HG03025 (cell line): Measurements from ENCODE around the gene LNPK.
"Not testable (repeated sequence)": the region's sequence is repeated elsewhere in the genome, so short reads cannot be mapped to it uniquely, and the experiment has no call there.

Experiments used
- ATAC-seq: cut with Tn5 transposase; IDR thresholded peaks from one replicate; pipeline ENCODE4 v1.9.1; 2021; ENCODE audit warnings: mild to moderate bottlenecking, moderate library complexity; ENCODE audit not compliant: unreplicated experiment, low FRiP score

The LNPK gene, protein sequence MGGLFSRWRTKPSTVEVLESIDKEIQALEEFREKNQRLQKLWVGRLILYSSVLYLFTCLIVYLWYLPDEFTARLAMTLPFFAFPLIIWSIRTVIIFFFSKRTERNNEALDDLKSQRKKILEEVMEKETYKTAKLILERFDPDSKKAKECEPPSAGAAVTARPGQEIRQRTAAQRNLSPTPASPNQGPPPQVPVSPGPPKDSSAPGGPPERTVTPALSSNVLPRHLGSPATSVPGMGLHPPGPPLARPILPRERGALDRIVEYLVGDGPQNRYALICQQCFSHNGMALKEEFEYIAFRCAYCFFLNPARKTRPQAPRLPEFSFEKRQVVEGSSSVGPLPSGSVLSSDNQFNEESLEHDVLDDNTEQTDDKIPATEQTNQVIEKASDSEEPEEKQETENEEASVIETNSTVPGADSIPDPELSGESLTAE

DNA sequence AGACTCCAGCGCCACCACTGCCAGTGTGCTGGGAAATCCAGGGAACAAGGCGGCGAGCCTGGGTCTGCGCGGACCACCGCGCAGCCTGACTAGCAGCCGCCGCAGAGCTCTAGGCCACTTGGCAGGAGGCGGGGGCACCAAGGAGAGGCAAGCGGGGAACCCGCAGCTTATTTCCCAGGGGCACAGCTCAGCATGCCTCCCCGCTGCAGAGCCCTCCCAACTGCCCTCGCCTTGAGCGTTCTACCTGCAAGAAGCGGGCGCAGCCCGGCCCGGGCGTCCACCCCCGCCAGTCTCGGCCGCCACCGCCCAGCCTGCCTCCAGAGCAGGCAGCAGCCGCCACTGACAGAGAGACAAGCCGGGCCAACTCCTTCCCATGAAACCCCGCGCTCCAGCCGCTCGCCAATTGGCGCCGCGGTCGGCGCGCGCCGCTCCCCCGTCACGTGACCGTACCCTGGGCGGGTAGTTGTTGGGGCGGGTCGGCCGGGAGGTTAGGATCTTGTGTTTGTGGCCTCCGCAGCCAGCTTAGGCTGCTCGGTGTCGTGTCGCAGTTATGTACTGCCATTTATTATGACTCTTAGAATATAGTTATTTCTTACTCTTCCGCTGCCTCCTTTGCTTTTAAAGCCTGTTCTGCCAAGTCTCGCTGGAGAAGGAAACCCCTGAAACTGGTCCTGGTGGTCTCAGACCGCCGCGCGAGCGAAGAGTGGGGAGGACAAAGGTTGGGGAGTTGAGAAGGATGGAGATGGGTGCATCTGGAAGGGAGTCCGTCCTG, at the start of gene LNPK:
TSS of gene LNPK (minus strand) at position 352 of the 772 bp plus-strand sequence. CDS start 6,683 bp downstream, outside the sequence.
- peak; percentile 96 for ATAC-seq

DNA sequence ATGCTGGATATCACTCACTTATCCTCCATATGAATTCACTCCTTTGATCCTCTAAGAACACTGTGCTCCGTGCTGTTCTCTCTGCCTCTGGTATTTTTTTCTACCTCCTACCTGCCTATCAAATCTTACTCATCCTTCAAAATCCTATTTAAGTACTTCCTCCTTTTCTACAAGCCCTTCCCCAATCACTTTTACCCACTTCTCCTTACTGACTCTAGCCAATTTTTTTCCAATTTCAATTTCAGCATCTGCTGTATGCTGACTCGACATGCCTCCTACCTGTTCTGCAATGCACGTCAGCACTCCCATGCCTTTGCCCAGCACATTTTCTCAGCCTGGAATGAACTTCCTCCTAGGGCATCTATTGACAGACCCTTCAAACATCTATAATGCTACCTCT, 37.3 kb upstream of the LNPK start:
- ATAC-seq = no peak

DNA sequence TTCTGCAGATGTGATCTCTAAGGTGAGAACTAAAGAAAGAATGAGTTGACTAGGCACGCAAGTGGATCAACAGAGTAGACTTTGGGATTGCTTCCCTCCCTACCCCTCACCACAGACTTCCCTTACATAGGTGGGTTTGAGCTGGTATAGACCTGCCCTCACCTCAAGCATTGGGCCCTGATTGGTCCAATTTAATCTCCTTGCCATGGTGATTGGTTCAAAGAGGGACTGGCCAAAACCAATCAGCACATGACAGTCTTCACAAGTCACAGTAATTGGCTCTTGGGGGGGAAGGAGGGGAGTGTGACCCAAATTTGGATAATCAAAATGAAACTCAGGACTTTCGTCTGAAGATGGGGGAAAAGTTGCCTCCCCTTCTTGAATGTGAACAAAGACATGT, 36.6 kb upstream of the LNPK start:
- no peak for ATAC-seq

DNA sequence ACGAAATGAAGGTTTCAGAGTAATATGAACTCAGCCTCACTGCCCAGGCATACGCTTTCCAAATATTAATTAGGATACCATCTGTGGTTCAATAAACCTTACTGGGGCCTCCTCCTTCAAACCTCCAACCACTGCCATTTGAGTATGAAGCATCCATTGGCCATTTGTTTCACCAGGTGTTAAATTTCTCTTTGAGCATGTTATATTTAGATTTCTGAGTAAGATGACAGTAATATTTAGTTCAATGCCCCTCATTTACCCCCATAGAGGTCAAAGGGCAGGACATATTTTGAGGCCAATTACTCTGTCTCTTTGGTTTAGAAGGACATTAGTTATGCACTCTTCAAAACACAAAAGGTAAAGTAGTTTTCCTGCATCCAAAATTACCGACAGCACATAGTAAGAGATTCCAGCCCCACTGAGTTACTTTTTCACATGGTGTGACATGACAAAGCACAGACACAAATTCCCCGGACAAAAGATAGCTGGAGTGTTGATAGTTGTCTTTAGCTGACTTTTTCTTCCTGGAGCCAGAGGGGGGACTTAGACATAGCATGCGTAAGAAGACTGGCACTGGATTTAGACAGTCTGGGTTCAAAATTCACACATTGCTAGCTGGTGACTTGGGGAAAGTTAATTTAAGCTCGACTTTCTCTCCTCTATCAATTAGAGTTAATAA, 33.1 kb upstream of the LNPK start:
- ATAC-seq = no peak

DNA sequence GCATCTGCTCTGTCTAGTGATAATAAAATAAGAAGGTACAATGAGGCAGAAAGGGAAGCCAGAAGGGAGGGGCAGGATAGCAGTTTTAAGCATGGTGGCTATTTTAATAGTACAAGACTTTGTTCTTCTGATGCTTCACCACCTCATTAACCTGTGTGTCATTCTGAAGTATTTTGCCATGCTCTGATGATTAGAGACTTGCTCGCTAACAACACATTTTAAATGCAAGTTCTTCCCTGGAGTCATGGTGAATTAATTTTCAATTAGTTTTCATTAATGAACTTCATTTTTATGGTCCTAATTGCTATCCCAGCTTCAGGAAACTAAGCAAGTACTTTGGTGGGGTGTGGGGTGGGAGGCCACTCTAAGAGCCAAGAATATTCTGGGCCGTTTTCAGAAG, 25.7 kb upstream of the LNPK start:
- no peak for ATAC-seq

DNA sequence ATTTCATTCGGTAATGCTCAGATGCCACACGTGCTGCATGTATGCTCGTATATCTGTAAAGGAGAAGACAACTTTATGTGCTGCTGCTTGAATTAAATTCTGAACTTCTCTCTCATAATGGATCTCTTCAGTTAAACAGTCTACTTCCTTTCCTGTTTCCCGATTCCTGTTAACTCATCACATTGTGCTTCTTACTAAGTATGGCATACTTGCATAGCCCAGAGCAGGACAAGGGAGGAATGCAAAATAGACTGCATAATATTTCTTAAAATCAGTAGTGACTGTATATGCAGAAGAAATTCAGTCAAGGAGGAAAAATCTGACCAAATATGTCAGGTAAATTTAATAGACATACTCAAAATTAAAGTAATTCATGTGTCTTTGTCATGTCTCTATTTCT, 23.9 kb upstream of the LNPK start:
- no peak for ATAC-seq

DNA sequence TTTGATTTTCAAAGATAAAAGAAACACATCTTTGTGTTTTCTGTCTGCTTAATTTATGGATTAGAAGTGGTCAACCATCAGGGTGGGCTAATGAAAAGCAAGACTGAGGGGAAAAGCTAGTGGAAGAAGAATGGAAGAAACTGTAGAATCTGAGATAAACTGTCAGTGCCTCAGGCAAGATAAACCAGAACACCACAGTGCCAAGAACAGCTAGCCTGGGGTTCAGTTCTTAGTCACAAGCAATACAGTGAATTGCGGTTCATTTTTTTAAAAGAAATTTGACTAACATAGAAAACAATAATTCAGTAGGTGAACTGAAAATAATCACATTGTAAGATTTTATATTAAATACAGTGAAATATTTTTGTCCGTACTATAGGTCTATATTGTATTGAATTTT, 22.0 kb upstream of the LNPK start:
- no peak for ATAC-seq

DNA sequence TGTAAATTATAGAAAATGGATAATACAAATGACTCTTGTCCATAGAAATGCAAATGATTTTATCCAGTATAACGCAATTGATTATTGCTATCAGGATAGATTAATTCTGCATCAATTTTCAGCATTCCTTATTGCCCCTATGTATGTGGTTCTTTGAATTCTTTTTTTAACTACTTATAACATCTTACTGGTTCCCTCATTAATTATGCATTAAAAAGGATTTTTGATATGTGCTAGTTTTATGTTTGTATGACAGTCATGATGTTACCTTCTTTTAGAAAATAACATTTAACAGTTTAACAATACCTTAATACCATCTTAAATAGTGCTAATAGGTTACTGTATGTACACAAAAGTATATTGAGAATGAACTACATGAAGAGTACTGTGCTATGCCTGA, 20.0 kb upstream of the LNPK start:
- no peak for ATAC-seq

DNA sequence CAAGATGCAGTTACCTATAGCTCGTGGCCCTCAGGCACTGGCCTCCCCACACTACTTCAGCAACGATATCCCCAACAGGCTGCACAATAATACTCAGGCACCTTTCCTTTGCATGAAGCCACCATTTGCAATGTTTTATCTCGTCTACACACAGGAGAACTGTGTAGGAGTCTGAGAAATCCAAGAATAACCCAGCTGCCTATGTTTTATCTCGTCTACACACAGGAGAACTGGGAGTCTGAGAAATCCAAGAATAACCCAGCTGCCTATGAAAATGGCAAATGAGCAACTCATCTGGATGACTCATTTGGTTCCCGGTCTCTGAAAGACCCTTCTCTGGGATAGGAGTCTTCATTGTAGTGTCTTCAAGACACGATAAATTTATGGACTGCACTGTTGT, 18.3 kb upstream of the LNPK start:
- ATAC-seq = no peak

DNA sequence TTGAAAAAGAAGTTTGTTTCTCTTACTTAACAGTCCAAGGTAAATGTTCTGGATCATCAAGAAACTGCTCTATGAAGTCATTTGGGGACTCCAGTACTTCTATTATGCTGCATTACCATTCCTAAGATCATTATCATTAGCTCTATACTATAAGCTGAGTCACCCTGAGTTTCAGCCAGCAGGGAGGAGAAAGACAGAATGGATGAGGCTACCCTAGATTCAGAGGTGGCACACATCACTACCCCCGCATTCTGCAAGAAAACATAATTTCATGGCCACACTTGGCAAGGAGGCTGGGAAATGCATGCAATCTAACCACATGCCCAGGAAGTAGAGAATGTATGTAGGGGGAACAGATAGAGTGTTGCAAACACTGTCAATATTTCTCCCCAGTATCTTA, 16.6 kb upstream of the LNPK start:
- no peak for ATAC-seq

DNA sequence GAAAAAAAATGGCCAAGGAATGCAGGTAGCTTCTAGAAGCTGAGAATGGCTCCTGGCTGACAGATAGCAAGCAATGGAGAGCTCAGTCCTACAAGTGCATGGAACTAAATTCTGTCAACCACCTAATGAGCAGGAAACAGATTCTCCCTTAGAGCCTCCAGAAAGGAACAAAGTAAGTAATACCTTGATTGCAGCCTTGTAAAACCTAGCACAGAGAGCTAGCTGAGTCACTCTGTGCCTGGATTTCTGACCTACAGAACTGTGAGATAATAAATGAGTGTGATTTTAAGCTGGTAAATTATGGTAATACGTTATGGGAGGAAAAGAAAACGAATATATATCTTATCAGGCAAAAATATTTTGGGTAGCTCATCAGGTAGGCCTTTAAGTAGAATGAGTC, 7.4 kb upstream of the LNPK start:
- no peak for ATAC-seq

DNA sequence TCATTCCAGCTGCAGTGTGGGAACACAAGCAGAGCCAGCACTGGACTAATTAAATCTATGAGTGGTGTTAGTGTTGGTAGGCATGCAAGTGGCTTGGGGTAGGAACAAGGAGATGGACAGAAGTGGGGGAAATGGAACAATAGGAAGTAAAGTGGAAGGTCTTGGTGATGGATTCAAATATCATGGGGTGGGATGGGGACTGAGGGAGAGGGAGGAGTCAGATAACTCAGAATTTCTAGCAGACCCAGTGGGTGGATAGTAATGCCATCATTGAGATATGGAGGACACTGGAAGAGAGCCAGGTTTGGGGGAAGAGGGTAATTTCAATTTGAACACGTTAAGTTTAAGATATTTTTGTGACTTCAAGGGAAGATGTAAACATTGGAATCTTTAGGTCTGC, 2.9 kb upstream of the LNPK start:
- no peak for ATAC-seq

DNA sequence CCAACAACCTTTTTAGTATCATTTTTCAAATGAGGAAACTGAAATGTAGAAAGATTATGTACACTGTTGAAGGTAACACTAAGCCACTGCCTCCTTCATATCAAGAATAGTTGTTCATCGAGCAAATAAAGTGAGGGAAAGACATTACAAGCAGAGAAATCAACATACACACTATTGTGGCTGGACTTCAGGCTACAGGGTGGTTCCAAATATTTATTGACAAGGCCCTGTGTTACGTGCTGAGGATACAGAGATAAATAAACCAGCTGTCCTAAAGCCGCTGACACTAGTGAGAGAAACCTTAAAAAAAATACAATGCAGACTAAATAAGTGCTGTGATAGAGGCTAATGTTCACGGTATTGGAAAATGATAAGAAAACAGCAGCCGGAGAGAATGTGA, 1.9 kb upstream of the LNPK start:
- no peak for ATAC-seq

DNA sequence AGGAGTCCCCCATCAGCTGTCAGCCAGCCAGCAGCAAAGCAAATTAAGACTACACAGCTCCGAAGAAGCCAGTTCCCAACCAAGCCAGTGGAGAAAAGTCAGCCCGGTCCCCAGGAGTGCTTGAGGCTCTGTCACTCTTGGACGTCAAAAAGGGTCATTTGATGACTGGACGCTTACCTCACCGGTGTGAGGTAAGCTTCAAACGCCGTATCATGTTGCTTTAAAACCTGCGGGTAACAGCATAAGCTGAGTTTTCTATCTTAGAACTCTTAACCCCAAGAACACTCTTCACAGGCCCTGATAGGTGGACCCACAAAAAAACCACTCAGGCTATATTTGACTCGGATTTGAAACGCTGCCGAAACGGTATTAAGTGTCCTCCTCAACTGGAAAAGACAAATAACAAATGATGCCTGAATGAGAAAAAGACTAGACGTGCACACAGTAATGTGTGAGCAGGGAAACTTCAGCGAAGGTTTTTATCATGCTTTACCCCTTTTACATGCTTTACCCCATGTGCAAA, 682 bp upstream of the LNPK start:
- ATAC-seq = peak; percentile 0

DNA sequence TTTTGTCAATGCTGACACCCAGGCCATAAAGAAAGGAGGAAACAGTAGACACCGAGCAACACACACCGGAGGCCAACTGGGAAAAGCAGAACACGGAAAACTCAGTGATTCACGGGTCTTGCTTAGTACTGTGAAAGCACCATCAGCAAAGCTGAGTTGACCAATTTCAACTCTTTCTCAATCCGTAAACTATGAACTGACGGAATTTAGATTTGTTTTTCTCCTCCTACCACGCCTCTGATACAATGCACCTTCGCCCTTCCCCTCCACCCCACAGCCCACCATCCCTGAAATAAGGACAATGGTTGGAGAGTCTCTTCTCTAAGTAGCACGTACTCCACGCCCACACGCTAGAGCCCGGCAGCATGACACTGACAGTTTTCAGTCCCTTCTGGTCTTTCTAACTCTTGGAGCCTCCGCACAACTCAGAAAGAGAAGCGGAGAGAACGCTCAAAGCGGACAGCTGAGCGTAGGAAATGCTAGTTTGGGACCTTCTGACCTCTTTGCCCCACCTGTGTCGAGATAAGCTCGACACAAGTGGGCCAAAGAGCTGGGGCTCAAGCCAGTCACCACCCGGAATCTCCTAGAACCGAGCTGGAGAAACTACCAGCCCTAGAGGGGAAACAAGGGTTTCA, 669 bp downstream of the LNPK start:
- peak; percentile 52 for ATAC-seq

DNA sequence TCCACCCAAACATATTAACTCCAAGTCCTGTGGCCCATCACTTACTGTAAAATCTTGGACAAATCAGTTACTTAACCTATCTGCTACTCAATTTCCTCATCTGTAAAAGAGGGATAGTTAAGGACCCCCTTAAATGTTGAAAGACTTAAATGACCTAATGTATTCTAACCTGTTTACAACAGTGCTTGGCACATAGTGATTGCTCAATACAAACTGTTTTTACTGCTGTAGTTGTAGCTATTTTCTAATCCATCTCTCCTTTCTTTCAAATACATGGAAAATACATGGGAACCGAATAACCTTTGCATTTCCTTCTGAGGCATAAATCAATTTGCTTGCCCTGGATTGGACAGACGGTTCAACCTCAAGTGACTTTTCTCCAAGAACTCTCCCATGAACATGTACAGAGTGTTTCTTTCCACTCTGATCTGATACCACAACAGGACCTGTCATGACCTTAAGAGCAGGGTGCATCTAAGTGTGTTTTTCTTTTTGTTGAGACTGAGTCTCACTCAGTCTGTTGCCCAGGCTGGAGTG, 2.7 kb downstream of the LNPK start:
- no peak for ATAC-seq

DNA sequence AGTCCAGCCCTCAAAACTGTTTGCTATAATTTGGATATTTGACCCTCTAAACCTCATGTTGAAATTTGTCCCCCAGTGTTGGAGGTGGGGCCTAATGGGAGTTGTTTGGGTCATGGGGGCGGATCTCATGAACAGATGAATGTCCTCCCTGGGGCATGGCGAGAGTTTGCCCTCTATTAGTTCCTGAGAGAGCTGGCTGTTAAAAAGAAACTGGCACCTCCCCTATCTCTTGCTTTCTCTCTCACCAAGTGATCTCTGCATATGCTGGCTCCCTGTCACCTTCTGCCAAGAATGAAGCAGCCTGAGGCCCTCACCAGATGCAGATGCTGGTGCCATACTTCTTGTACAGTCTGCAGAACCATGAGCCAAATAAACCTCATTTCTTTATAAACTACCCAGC, 12.0 kb downstream of the LNPK start:
- ATAC-seq = no peak

DNA sequence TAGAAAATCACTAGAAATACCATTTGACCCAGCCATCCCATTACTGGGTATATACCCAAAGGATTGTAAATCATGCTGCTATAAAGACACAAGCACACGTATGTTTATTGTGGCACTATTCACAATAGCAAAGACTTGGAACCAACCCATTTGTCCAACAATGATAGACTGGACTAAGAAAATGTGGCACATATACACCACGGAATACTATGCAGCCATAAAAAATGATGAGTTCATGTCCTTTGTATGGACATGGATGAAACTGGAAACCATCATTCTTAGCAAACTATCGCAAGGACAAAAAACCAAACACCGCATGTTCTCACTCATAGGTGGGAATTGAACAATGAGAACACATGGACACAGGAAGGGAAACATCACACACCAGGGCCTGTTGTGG, 14.9 kb downstream of the LNPK start:
- not testable (repeated sequence) for ATAC-seq

DNA sequence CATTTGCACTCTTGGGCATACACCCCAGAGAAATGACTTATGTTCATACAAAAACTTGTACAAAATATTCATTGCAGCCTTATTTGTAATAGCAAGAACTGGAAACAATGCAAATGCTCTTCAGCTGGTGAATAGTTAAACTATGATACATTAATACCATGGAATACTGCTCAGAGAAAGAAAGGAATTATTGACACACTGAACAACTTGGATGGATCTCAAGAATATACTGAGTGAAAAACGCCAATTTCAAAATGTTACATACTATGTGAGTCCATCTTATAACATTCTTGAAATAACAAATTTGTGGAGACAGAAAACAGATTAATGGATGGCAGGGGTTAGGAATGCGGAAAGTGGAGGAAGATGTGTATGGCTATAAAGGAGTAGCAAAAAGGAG, 17.2 kb downstream of the LNPK start:
- ATAC-seq = no peak

DNA sequence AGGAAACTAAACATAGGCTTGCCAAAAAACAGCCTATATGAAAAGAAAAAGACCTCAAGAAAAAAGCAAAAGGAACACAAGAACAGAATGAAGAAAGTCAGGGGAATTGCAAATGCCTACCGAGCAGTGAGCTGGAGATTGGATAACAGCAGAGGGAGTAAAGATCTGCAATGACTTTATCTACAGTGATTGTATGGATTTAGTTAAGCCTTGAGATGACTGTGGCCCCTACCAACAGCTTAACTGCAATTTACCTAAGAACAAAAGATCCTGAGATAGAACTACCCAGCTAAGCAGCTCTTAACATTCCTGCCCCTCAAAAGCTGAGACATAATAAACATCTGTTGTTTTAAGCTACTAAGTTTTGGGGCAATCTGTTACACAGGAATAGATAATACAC, 20.5 kb downstream of the LNPK start:
- ATAC-seq = no peak
